ENCODE results near the gene EXOC4.
"Not testable (repeated sequence)": the region's sequence is repeated elsewhere in the genome, so short reads cannot be mapped to it uniquely, and the experiment has no call there.

The EXOC4 gene

GRCh38 chr7:133904776-133905175 lies 651.9 kb downstream of the EXOC4 start:
- no peak for DNase-seq

- not testable (repeated sequence) for DNase-seq
These were observed 653.7 kb downstream of the EXOC4 start for GRCh38 chr7:133906553-133906952.

- no peak for DNase-seq
These were observed 657.9 kb downstream of the EXOC4 start for GRCh38 chr7:133910761-133911160.

- DNase-seq = no peak
These were observed 658.8 kb downstream of the EXOC4 start for GRCh38 chr7:133911724-133912123.

- DNase-seq = peak in 1 of 2 donors; percentile 11
These were observed 660.2 kb downstream of the EXOC4 start for GRCh38 chr7:133912916-133913697.

- DNase-seq = no peak
These were observed 663.7 kb downstream of the EXOC4 start for GRCh38 chr7:133916621-133917020.

GRCh38 chr7:133919810-133920209 lies 666.9 kb downstream of the EXOC4 start:
- DNase-seq = no peak

- no peak for DNase-seq
These were observed 668.8 kb downstream of the EXOC4 start for GRCh38 chr7:133921635-133922182.

- DNase-seq = no peak
These were observed 671.1 kb downstream of the EXOC4 start for GRCh38 chr7:133923974-133924373.

- DNase-seq = no peak
These were observed 678.2 kb downstream of the EXOC4 start for GRCh38 chr7:133931053-133931452.

- DNase-seq = no peak
These were observed 679.7 kb downstream of the EXOC4 start for GRCh38 chr7:133932591-133932990.

- no peak for DNase-seq
These were observed 681.5 kb downstream of the EXOC4 start for GRCh38 chr7:133934262-133934976.

GRCh38 chr7:133934977-133935330 lies 682.1 kb downstream of the EXOC4 start:
- no peak for DNase-seq

- no peak for DNase-seq
These were observed 683.2 kb downstream of the EXOC4 start for GRCh38 chr7:133936074-133936473.

- no peak for DNase-seq
These were observed 684.9 kb downstream of the EXOC4 start for GRCh38 chr7:133937786-133938185.

- no peak for DNase-seq
These were observed 687.5 kb downstream of the EXOC4 start for GRCh38 chr7:133940368-133940767.

GRCh38 chr7:133941496-133941895 lies 688.6 kb downstream of the EXOC4 start:
- no peak for DNase-seq

- no peak for DNase-seq
These were observed 692.6 kb downstream of the EXOC4 start for GRCh38 chr7:133945497-133945896.

- DNase-seq = no peak
These were observed 694.8 kb downstream of the EXOC4 start for GRCh38 chr7:133947458-133948254.

- DNase-seq = no peak
These were observed 695.7 kb downstream of the EXOC4 start for GRCh38 chr7:133948588-133948987.

GRCh38 chr7:133950855-133951254 lies 698.0 kb downstream of the EXOC4 start:
- DNase-seq = no peak

GRCh38 chr7:133955208-133955607 lies 702.3 kb downstream of the EXOC4 start:
- no peak for DNase-seq

GRCh38 chr7:133957845-133958244 lies 705.0 kb downstream of the EXOC4 start:
- no peak for DNase-seq

Data from inflammatory macrophage (primary cell).